ENCODE data around the gene ST8SIA5.

Gene ST8SIA5

DNA sequence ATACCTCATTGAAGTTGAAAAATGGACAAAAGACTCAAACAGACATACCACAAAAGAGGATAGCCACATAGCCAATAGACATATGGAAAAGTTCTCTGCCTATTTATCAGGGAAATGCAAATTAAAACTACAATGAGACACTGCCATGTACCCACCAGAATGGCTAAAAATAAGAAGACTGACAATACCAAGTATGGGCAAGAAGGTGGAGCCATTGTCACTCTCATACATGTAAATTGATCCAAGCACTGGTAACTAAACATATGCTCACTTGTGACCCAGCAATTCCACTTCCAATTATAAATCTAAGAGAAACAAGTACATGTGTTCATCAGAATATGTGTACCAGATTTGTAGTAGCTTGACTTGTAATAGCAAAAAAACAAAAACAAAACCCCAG is 104.5 kb downstream of the ST8SIA5 start:
- TF ChIP-seq, protein P1, sequence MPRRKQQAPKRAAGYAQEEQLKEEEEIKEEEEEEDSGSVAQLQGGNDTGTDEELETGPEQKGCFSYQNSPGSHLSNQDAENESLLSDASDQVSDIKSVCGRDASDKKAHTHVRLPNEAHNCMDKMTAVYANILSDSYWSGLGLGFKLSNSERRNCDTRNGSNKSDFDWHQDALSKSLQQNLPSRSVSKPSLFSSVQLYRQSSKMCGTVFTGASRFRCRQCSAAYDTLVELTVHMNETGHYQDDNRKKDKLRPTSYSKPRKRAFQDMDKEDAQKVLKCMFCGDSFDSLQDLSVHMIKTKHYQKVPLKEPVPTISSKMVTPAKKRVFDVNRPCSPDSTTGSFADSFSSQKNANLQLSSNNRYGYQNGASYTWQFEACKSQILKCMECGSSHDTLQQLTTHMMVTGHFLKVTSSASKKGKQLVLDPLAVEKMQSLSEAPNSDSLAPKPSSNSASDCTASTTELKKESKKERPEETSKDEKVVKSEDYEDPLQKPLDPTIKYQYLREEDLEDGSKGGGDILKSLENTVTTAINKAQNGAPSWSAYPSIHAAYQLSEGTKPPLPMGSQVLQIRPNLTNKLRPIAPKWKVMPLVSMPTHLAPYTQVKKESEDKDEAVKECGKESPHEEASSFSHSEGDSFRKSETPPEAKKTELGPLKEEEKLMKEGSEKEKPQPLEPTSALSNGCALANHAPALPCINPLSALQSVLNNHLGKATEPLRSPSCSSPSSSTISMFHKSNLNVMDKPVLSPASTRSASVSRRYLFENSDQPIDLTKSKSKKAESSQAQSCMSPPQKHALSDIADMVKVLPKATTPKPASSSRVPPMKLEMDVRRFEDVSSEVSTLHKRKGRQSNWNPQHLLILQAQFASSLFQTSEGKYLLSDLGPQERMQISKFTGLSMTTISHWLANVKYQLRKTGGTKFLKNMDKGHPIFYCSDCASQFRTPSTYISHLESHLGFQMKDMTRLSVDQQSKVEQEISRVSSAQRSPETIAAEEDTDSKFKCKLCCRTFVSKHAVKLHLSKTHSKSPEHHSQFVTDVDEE (CRISPR knock-in tag; IDR thresholded peaks at IDR 0.05), result no peak
- no peak for TF ChIP-seq ARNTL (CRISPR knock-in tag; IDR thresholded peaks at IDR 0.05; ENCODE audit: borderline replicate concordance, low read depth)
- TF ChIP-seq GLIS3 (CRISPR knock-in tag; IDR thresholded peaks at IDR 0.05), result no peak
- no peak for TF ChIP-seq TCF4 (CRISPR knock-in tag; IDR thresholded peaks at IDR 0.05; ENCODE audit: borderline replicate concordance)
- TF ChIP-seq ZC3H10 (CRISPR knock-in tag; IDR thresholded peaks at IDR 0.05), result no peak
- ATAC-seq, result no peak

DNA sequence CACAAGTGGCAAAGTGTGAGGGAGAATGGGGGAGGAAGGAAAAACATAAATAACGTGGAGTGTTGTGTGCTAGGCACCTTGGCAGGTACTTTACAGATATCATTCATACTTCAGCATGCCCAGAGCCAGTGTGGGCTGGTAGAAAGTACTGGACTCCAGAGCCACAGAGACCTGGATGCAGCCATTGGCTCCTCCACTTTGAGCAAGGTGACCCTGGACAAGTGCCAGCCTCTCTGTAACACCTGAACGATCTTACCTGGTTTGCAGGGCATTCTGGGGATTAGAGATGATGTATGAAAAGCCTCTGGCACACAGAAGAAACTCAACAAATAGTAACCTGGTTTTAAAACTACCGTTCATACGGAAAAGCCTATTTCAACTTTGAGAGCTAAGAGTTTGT is 106.2 kb downstream of the ST8SIA5 start:
- no peak for ATAC-seq
- TF ChIP-seq OSR1 (CRISPR knock-in tag; IDR thresholded peaks at IDR 0.05) (no peak), BACH2 (CRISPR knock-in tag; IDR thresholded peaks at IDR 0.05; ENCODE audit: borderline replicate concordance) (no peak), ARNTL (CRISPR knock-in tag; IDR thresholded peaks at IDR 0.05; ENCODE audit: borderline replicate concordance, low read depth) (no peak), SNAI2 (CRISPR knock-in tag; IDR thresholded peaks at IDR 0.05) (no peak), ZC3H10 (CRISPR knock-in tag; IDR thresholded peaks at IDR 0.05) (no peak), ZFP30 (CRISPR knock-in tag; IDR thresholded peaks at IDR 0.05) (no peak), ZNF70 (CRISPR knock-in tag; IDR thresholded peaks at IDR 0.05) (no peak)

DNA sequence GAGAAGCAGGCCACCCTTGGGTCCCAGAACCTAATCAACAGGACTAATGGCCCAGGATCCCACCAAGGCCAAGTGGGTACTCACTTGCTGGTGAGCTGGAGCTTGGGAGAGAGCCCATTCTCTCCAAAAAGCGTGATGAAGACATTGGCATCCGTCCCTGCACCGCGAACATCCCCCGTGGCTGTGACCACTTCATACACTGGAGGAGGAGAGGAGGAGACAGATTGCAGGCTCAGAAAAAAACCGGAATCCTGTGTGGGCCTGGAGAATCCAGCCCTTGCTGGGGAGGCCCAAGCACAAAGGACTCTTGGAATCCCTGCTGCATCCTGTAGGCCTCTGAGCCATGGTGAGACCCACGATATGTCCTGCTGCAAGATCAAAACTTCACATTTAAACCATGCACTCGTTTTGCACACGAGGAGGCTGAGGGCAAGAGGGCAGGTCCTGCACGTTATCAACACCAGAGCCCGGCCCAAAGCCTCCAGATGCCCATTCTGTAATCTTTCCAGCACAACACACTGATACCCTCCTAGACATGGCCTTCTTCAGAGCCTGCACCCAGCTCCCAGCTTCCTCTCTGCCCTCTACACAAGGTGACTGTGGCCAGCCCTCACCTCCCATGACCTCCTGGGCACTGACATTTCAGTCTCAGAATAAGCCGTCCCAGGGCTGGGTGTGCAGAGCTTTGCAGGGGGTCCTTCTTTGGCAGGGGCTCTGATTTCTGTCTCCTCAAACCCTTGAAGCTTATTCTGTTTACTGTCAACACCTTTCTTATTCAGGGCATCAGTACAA is 107.6 kb downstream of the ST8SIA5 start:
- TF ChIP-seq ZNF565 (CRISPR knock-in tag; conservative IDR thresholded peaks at IDR 0.05; ENCODE audit: low read depth), result no peak
- no peak for TF ChIP-seq ZNF8 (CRISPR knock-in tag; IDR thresholded peaks at IDR 0.05)
- TF ChIP-seq SNAI2 (CRISPR knock-in tag; IDR thresholded peaks at IDR 0.05), result no peak
- TF ChIP-seq PPARA (CRISPR knock-in tag; IDR thresholded peaks at IDR 0.05; ENCODE audit: borderline replicate concordance), result no peak
- no peak for TF ChIP-seq ARNTL (CRISPR knock-in tag; IDR thresholded peaks at IDR 0.05; ENCODE audit: borderline replicate concordance, low read depth)
- TF ChIP-seq RARB (CRISPR knock-in tag; IDR thresholded peaks at IDR 0.05), result no peak
- TF ChIP-seq TOX (CRISPR knock-in tag; IDR thresholded peaks at IDR 0.05; ENCODE audit: borderline replicate concordance), result no peak
- TF ChIP-seq ESRRG (CRISPR knock-in tag; IDR thresholded peaks at IDR 0.05), result no peak
- ATAC-seq, result no peak

DNA sequence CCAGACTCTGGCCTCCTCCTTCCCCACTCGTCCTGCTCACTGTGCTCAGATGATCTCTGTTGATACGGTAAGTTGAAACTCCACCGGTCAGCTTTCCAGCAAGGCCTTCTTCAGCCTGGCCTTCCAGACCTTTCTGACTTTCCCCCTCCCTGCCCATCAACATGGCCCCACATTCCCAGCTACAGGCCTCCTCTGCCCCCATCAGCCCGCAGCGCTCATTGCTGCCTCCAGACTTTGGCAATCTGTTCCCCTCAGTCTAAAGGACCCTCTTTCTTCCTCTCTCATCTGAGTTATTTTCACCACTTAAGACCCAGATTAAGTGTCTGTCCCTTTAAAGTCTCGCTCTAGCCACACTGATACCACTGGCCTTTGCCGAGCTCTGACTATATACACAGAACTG is 110.4 kb downstream of the ST8SIA5 start:
- TF ChIP-seq ZFP3 (CRISPR knock-in tag; IDR thresholded peaks at IDR 0.05) (no peak), ZFP30 (CRISPR knock-in tag; IDR thresholded peaks at IDR 0.05) (no peak), BACH2 (CRISPR knock-in tag; IDR thresholded peaks at IDR 0.05; ENCODE audit: borderline replicate concordance) (no peak), GLIS3 (CRISPR knock-in tag; IDR thresholded peaks at IDR 0.05) (no peak), ARNTL (CRISPR knock-in tag; IDR thresholded peaks at IDR 0.05; ENCODE audit: borderline replicate concordance, low read depth) (no peak), ZC3H10 (CRISPR knock-in tag; IDR thresholded peaks at IDR 0.05) (no peak), ESRRG (CRISPR knock-in tag; IDR thresholded peaks at IDR 0.05) (no peak)
- TF ChIP-seq, protein P2, sequence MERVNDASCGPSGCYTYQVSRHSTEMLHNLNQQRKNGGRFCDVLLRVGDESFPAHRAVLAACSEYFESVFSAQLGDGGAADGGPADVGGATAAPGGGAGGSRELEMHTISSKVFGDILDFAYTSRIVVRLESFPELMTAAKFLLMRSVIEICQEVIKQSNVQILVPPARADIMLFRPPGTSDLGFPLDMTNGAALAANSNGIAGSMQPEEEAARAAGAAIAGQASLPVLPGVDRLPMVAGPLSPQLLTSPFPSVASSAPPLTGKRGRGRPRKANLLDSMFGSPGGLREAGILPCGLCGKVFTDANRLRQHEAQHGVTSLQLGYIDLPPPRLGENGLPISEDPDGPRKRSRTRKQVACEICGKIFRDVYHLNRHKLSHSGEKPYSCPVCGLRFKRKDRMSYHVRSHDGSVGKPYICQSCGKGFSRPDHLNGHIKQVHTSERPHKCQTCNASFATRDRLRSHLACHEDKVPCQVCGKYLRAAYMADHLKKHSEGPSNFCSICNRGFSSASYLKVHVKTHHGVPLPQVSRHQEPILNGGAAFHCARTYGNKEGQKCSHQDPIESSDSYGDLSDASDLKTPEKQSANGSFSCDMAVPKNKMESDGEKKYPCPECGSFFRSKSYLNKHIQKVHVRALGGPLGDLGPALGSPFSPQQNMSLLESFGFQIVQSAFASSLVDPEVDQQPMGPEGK (CRISPR knock-in tag; IDR thresholded peaks at IDR 0.05; ENCODE audit: borderline replicate concordance), result no peak
- ATAC-seq, result no peak

DNA sequence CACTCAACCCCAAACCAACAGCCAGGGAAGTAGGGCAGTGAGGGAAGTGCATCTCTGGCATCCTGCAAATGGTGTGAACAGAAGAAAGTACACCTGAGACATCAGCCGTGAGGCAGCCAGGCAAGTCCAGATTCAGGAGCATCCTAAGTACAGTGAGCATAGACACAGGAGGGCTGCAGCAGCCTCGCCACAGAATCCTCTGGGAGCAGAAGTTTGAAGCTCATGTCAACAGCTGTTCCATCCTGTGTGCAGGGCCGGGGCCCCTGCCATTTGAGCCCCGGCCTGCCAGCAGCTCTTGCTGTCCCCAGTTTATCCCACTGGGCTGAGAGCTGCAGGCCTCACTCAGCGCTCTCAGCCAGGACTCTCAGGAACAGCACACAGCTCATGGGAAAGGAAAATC is 114.3 kb downstream of the ST8SIA5 start:
- no peak for TF ChIP-seq GLIS3 (CRISPR knock-in tag; IDR thresholded peaks at IDR 0.05)
- TF ChIP-seq, protein P3, sequence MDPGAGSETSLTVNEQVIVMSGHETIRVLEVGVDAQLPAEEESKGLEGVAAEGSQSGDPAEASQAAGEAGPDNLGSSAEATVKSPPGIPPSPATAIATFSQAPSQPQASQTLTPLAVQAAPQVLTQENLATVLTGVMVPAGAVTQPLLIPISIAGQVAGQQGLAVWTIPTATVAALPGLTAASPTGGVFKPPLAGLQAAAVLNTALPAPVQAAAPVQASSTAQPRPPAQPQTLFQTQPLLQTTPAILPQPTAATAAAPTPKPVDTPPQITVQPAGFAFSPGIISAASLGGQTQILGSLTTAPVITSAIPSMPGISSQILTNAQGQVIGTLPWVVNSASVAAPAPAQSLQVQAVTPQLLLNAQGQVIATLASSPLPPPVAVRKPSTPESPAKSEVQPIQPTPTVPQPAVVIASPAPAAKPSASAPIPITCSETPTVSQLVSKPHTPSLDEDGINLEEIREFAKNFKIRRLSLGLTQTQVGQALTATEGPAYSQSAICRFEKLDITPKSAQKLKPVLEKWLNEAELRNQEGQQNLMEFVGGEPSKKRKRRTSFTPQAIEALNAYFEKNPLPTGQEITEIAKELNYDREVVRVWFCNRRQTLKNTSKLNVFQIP (CRISPR knock-in tag; IDR thresholded peaks at IDR 0.05; ENCODE audit: borderline replicate concordance, low read depth), result no peak
- TF ChIP-seq, protein P1 (CRISPR knock-in tag; IDR thresholded peaks at IDR 0.05), result no peak
- TF ChIP-seq TOX (CRISPR knock-in tag; IDR thresholded peaks at IDR 0.05; ENCODE audit: borderline replicate concordance), result no peak
- no peak for TF ChIP-seq ARNTL (CRISPR knock-in tag; IDR thresholded peaks at IDR 0.05; ENCODE audit: borderline replicate concordance, low read depth)
- TF ChIP-seq, protein P2 (CRISPR knock-in tag; IDR thresholded peaks at IDR 0.05; ENCODE audit: borderline replicate concordance), result no peak
- no peak for TF ChIP-seq ZC3H10 (CRISPR knock-in tag; IDR thresholded peaks at IDR 0.05)
- TF ChIP-seq ESRRG (CRISPR knock-in tag; IDR thresholded peaks at IDR 0.05), result no peak
- TF ChIP-seq ZFP3 (CRISPR knock-in tag; IDR thresholded peaks at IDR 0.05), result no peak
- no peak for TF ChIP-seq ZNF70 (CRISPR knock-in tag; IDR thresholded peaks at IDR 0.05)
- TF ChIP-seq BACH2 (CRISPR knock-in tag; IDR thresholded peaks at IDR 0.05; ENCODE audit: borderline replicate concordance), result no peak
- no peak for TF ChIP-seq PPARA (CRISPR knock-in tag; IDR thresholded peaks at IDR 0.05; ENCODE audit: borderline replicate concordance)
- TF ChIP-seq TCF4 (CRISPR knock-in tag; IDR thresholded peaks at IDR 0.05; ENCODE audit: borderline replicate concordance), result no peak
- no peak for TF ChIP-seq ZFP30 (CRISPR knock-in tag; IDR thresholded peaks at IDR 0.05)
- no peak for TF ChIP-seq ZNF565 (CRISPR knock-in tag; conservative IDR thresholded peaks at IDR 0.05; ENCODE audit: low read depth)
- no peak for ATAC-seq

Data from SK-N-SH treated with all-trans-retinoic acid at 6 μM for 48 hours (cell line).